GM10847 (cell line): Measurements from ENCODE around the gene ANKRD35.
A peak's percentile ranks its signal among the peaks of the same experiment; 100 is the strongest.

ENCODE experiments used
- POLR2A ChIP-seq: IDR thresholded peaks from 2 replicates; pipeline ENCODE4 v1.6.1; 2011; ENCODE audit not compliant: insufficient read length; ENCODE audit errors: extremely low read depth

ANKRD35 gene, protein sequence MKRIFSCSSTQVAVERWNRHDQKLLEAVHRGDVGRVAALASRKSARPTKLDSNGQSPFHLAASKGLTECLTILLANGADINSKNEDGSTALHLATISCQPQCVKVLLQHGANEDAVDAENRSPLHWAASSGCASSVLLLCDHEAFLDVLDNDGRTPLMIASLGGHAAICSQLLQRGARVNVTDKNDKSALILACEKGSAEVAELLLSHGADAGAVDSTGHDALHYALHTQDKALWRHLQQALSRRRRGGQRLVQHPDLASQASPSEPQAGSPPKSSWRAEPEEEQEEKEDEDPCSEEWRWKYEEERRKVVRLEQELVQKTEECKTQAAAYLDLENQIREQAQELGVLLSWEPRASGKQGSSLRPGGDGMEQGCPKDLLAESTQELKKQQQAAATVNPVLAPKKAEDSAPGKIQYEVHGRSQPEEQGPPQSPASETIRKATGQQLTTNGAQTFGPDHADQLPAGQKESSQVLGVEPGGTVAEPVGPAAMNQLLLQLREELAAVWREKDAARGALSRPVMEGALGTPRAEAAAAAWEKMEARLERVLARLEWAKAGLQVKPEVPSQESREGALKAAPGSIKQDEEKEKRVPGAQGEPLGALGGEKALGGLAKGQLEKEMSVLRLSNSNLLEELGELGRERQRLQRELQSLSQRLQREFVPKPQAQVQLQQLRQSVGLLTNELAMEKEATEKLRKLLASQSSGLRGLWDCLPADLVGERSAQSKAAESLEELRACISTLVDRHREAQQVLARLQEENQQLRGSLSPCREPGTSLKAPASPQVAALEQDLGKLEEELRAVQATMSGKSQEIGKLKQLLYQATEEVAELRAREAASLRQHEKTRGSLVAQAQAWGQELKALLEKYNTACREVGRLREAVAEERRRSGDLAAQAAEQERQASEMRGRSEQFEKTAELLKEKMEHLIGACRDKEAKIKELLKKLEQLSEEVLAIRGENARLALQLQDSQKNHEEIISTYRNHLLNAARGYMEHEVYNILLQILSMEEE

DNA sequence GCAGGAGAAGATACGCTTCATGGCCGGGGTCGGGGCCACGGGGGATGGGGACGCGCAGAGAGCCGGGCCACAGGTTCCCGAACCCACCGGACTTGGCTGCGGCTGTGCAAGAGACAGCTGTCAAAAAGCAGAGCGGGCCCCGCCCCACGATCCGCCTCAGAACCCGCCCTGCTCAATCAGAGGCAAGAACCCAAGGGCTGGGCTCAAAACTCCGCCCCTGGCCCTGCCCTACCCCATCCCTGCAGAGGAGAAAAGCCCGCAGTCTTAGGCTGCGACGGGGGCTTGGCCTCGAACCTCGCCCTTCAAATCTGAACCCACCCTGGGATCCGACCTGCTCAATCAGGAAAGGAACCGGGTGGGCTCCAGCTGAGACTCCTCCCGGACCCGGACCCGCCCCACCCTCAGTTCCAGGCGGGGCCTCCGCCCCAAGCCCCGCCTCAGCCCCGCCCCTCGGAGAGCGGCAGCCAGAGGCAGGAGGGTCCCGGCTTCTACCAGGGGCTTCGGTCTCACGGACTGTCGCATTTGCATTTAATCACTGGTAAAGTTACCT lies at the start of gene ANKRD35:
Gene ANKRD35 (minus strand): TSS at position 129 of the 550 bp plus-strand sequence. CDS start 108 bp downstream, at position 21.
- TF ChIP-seq POLR2A: no peak

DNA sequence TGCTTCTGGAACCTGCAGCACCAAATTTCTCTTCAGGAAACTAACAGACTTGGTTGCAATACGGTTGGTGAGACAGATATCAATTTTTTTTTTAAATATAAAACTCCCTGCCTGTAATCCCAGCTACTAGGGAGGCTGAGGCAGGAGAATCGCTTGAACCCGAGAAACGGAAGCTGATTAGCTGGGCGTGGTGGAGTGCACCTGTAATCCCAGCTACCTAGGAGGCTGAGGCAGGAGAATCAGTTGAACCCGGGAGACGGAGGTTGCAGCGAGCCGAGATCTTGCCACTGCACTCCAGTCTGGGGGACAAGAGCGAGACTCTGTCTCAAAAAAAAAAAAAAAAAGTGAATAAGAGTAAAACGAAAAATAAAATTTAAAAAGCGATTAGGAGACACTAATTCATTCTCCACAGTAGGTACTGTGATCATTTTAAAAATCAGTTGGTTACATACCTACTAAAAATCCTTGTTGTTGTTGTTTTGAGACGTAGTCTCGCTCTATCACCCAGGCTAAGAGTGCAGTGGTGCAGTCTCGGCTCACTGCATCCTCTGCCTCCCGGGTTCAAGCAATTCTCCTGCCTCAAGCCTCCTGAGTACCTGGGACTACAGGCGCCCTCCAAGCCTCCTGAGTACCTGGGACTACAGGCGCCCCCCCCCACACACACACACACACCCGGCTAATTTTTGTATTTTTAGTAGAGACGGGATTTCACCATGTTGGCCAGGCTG lies 42.4 kb upstream of the ANKRD35 start:
- TF ChIP-seq POLR2A: no peak

DNA sequence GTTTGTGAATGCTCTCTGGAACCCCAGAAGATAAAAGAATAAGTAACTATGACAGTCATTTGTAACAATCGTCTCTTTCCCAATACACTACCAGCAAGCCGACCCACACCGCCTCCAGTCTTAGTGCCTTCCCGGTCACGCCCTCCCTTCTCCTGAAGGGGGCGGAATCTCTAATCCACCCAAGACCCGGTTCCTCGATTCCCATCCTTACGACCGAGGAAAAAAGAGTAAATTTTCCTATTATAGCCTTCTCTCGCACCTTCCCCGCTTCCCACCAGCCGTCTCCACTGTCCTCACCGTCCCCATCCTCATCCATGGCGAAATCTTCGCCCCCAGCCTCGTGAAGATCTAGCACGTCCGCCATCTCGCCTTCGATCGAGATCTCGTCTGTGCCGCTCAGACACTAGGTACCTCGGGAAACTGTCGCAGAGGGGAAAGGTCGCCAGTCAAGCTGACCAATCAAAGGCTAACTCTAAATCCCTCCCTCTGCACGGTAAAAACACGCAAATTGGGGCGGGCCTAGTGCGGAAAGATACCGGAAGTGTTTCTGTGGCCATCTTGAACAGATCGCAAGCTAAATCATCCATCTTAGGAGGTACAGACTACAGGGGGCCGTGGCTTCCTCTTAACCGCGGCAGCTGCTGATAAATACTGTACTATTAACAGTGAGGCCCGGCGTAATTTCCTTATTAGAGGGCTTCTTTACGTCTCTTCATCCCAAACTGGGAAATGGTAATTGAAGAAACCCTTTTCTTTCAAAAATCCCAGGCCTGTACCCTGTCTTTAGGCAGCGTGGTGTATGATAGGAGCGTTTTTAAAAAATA lies 41.6 kb upstream of the ANKRD35 start, which contains the start of gene RBM8A:
Gene RBM8A (minus strand): TSS at position 422 of the 824 bp plus-strand sequence. CDS start 58 bp downstream, at position 364.
- TF ChIP-seq POLR2A: peak; percentile 87

DNA sequence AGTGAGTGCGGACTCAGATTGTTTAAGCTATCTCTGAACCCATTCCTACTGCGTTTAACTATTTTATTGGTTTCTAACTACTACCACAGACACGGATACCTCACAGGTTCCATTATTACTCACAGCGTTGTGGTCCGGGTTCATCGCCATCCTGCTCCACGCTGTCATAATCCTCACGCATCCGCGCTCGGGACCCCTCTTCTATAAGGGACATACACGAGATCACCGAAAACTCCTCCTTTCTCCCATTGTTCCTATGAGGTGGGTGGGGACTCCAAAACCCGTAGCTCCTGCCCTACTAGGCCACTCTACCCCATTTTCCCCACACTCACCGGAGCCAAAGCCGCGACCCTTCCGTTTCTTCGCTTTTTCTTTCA lies 41.0 kb upstream of the ANKRD35 start:
- no peak for TF ChIP-seq POLR2A

DNA sequence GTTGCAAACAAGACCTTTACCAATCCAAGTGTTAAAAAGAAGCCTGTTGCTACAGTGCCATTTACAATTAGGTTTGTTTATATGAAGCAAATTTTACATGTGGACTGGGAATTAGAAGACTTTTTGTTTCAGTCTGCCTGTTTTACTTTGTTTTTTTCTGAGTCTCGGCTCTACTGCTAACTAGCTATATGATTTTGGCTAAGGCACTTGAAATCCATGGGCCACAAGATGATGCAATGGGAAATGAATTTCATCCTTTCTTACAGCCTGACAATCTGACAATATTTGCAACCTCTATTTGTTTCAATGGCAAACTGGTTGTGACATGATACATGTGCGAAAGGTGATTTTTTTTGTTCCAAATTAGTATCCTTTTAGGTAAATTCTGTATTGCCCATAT lies 36.6 kb upstream of the ANKRD35 start:
- TF ChIP-seq POLR2A: no peak

DNA sequence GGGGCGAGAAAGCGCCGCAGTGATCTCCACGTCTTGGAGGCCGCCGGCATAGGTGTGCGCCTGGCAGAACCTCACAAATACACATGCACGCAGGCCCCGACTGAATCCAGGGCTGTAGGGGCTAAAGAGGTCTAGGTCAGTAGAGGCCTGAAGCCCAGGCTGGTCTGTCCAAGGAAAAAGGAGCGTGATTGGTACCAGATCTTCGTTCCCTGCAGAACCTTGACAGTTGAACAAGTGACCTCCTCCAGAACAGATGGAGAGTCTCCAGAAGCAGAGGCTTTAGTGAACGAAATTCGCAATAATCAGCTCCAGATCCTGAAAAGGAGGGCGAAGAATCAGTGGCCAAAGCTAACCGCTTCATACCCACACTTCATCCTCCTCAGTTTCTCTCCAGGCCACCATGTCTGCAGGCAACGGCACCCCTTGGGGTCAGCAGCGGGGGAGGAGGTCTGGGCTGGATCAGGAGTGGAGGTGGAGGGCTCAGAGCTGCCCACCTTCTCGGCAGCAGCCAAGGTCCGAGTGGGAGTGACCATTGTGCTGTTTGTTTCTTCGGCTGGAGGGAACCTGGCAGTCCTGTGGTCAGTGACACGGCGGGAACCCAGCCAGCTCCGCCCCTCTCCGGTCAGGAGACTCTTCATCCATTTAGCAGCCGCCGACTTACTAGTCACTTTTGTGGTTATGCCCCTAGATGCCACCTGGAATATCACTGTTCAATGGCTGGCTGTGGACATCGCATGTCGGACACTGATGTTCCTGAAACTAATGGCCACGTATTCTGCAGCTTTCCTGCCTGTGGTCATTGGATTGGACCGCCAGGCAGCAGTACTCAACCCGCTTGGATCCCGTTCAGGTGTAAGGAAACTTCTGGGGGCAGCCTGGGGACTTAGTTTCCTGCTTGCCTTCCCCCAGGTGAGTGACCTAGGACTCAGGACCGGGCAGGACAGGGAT lies 33.6 kb upstream of the ANKRD35 start:
- no peak for TF ChIP-seq POLR2A

DNA sequence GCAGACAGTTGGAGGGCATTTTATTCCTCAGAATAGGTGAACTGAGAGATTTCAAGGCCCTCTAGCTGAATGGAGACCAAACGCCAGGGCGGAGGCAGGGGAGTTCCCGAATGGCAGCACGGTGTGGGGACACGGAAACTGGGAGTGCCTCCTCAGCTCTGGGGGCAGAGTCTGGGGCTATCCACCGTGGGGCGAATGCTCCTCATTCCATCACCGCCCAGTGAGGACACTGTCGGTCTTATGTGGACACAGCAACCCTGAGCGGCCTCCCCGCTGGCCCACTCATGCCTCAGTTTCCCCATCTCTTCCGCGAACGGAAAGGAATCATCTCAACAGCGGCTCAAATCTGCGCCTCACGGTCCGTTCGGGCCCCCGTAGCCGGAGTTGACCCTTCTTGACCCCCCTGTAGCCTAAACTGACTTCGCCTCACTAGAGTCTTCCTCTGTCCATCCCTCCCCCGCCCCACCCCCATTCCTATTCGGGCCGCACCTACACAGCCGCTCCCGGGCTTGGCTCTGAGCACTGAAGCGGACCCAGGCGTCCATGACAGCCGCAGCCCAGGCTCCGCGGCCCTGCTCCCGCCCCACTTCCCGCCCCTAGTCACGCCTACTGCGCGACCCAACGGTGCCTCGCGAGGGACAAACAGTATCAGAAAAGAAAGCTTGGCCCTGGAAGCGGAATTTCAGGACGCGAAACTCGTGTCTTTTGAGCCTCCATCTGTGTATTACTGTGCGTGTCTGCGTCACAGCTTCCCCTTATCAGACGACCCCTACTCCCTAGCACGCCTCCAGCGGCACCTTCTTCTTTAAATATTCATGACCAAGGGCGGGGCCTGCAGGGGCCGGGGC lies 32.7 kb upstream of the ANKRD35 start, which contains the start of gene PEX11B:
Gene PEX11B (minus strand): TSS at position 574 of the 848 bp plus-strand sequence. CDS start 29 bp downstream, at position 545.
- TF ChIP-seq POLR2A: peak; percentile 63

DNA sequence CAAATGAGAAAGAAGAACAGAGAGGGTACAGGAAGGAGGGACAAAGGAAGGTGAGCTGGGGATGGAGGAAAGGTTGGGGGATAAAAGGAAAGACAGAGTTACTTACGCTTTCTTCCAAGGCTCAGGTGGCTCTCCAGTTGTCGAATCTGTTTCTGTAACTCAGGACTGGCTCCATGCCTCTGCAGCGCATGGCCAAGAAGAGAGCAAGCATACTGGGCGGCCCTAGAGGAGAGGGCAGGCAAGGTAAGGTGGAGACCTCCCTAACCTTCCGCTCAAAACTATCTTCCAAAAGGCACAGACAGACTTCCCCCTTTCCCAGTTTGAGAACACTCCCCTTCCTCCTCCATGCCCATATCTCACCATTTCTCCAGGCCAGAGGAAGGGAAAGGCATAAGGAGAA lies 31.9 kb upstream of the ANKRD35 start:
- TF ChIP-seq POLR2A: no peak

DNA sequence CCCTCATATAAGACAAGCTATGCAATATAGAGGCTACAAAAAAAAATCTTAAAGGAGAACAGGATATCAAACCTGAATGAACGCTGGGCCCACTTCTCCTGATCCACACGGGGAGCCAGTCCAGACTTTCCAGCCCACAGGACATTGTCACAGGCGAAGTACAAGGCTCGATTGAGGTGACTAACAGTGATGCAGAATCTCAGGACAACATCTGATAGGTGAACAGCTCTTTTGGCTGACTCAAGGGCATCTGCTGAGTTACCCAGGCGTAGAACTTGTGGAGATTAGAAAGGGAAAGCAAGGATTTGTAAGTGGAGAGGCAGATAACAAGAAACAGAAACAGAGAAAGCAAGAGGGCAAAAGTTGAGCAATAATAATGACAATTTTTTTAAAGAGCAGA lies 31.1 kb upstream of the ANKRD35 start:
- TF ChIP-seq POLR2A: no peak

DNA sequence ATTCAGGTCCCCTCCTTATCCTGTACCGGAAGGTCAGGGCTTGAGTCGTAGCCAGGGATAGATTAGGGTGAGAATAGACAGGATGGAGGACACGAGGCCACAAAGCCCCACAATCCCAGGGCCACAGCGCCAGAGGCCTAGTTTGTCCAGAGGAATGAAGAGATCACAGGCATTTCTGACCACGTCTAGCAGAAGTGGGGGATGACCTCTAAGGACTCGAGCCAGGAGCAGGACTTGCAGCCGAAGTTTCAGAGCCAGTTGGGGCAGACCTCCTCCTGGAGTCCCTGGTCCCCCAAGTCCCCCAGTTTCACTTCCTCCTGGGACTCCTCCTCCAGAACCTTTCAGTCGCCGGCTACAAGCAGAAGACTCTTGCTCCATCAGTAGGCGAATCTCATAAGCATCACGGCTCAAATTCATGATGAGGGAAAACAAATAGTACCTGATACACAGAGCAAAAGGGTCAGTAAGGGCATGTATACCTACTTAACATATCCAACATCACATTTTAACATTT lies 26.5 kb upstream of the ANKRD35 start:
- TF ChIP-seq POLR2A: no peak

DNA sequence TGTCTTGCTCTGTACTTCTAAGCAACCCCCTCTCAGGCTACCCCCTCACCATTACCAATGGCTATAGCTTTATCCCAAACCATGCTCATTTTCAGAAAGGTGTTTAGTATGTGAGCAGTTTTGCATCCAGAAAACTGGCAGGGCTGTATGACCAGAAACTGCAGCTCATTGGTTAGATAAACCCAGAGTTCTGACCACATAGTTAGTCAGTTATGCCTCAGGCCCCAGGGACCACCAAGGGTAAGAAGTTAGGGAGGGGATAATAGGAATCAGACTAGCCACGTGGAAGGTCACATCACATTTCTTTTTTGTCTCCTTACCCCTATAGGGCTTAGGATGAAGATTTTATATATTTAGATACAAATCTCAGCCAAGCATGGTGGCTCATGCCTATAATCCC lies 23.0 kb upstream of the ANKRD35 start:
- no peak for TF ChIP-seq POLR2A
